H1 (cell line): ENCODE data around the gene STH.

Experiments
- ASH2L ChIP-seq: fragments of 200-600, 300-600 bp; sonication (generic); IDR thresholded peaks from one replicate; pipeline ENCODE4 v1.7.1; 2017; ENCODE audit warnings: low read length
- CREB1 ChIP-seq: IDR thresholded peaks from 2 replicates; pipeline ENCODE4 v1.6.1; 2012; ENCODE audit warnings: inconsistent platforms
- HDAC6 ChIP-seq: IDR thresholded peaks from one replicate; pipeline ENCODE4 v1.7.1; 2012; ENCODE audit warnings: low read depth, mild to moderate bottlenecking, inconsistent platforms, low read length, moderate library complexity
- PHF8 ChIP-seq: fragments of 200-600 bp; sonication (generic); conservative IDR thresholded peaks from 2 replicates; pipeline ENCODE4 v1.7.1; 2012; ENCODE audit warnings: low read depth, mild to moderate bottlenecking, inconsistent platforms, low read length, moderate library complexity
- POLR2A ChIP-seq, 2 experiments: IDR thresholded peaks; 1 replicate in 1 of 2; 2 replicates in 1 of 2; pipeline ENCODE4 v1.6.1; 2011; ENCODE audit warnings: low read depth in 2 of 2, low read length in 2 of 2, mild to moderate bottlenecking in 2 of 2; ENCODE audit errors: control extremely low read depth in 1 of 2
- RAD21 ChIP-seq, 2 experiments: IDR thresholded peaks in 1 of 2; conservative IDR thresholded peaks in 1 of 2; 2 replicates each; pipeline ENCODE4 v1.6.1; 2011; ENCODE audit warnings: low read depth in 2 of 2, low read length in 2 of 2, improper control_type of control experiment in 1 of 2, inconsistent platforms in 1 of 2, mild to moderate bottlenecking in 1 of 2, moderate library complexity in 1 of 2
- SIN3A ChIP-seq, 2 experiments: IDR thresholded peaks in 1 of 2; conservative IDR thresholded peaks in 1 of 2; 2 replicates each; pipeline ENCODE4 v1.6.1; 2011 to 2012; ENCODE audit warnings: low read length in 2 of 2, improper control_type of control experiment in 1 of 2, low read depth in 1 of 2, mild to moderate bottlenecking in 1 of 2
- TAF1 ChIP-seq: IDR thresholded peaks from 2 replicates; pipeline ENCODE4 v1.6.1; 2011; ENCODE audit warnings: mild to moderate bottlenecking, low read depth, low read length
- TAF7 ChIP-seq: optimal IDR thresholded peaks from 2 replicates; pipeline ENCODE3; 2011; ENCODE audit warnings: low read depth, mild to moderate bottlenecking, inconsistent platforms, low read length, moderate library complexity, borderline replicate concordance
- TF ChIP-seq, protein P1 (sequence below), 3 experiments: IDR thresholded peaks; 1 replicate in 2 of 3; 2 replicates in 1 of 3; pipeline versions ENCODE4 v1.5.1 to v1.6.1; 2011; ENCODE audit warnings: low read length in 3 of 3, mild to moderate bottlenecking in 3 of 3, inconsistent platforms in 2 of 3, low read depth in 1 of 3, moderate library complexity in 1 of 3; ENCODE audit not compliant: insufficient read depth in 1 of 3; ENCODE audit errors: control extremely low read depth in 1 of 3

DNA sequence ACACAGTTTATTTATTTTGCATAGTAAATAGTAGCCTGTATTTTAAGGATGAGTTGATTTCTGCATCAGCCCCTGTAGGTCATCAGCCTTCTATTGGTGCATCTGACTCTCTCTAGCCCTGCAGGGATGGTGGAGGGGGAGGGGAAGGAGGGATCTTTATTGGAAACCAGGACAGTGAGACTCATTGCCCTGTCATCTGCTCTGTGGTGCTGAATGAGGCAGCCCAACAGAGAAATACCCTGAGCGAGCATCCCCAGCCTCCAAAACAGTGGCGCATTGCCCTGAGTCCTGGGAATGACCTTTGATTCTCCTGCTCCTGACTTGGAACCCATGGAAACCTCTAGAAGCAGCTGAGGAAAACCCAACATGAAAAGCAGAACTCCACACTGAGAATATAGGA, 45.5 kb upstream of the STH start:
- TF ChIP-seq, protein P1, sequence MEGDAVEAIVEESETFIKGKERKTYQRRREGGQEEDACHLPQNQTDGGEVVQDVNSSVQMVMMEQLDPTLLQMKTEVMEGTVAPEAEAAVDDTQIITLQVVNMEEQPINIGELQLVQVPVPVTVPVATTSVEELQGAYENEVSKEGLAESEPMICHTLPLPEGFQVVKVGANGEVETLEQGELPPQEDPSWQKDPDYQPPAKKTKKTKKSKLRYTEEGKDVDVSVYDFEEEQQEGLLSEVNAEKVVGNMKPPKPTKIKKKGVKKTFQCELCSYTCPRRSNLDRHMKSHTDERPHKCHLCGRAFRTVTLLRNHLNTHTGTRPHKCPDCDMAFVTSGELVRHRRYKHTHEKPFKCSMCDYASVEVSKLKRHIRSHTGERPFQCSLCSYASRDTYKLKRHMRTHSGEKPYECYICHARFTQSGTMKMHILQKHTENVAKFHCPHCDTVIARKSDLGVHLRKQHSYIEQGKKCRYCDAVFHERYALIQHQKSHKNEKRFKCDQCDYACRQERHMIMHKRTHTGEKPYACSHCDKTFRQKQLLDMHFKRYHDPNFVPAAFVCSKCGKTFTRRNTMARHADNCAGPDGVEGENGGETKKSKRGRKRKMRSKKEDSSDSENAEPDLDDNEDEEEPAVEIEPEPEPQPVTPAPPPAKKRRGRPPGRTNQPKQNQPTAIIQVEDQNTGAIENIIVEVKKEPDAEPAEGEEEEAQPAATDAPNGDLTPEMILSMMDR (IDR thresholded peaks at IDR 0.05; ENCODE audit: control extremely low read depth in 1 of 3, insufficient read depth in 1 of 3, low read depth in 1 of 3, low read length in 3 of 3) = no peak
- TF ChIP-seq TAF7 = no peak
- no peak for TF ChIP-seq PHF8
- TF ChIP-seq HDAC6 = no peak
- no peak for TF ChIP-seq POLR2A (IDR thresholded peaks at IDR 0.05; ENCODE audit: control extremely low read depth in 1 of 2, low read depth in 2 of 2, low read length in 2 of 2)
- no peak for TF ChIP-seq RAD21 (IDR thresholded peaks at IDR 0.05 in 1 of 2, conservative IDR thresholded peaks at IDR 0.05 in 1 of 2; ENCODE audit: low read depth in 2 of 2, low read length in 2 of 2)
- TF ChIP-seq CREB1 = no peak
- TF ChIP-seq TAF1 = no peak
- TF ChIP-seq ASH2L = no peak
- no peak for TF ChIP-seq SIN3A (conservative IDR thresholded peaks at IDR 0.05 in 1 of 2, IDR thresholded peaks at IDR 0.05 in 1 of 2; ENCODE audit: low read depth in 1 of 2, low read length in 2 of 2)
